Gastrocnemius medialis (tissue), 4 donors: ENCODE data around the gene NRG3. TPM values are rescaled to one million over a fixed set of nuclear protein-coding genes. Genes with fewer than 3 reads are reported as not detected.
"Not testable (repeated sequence)": the region's sequence is repeated elsewhere in the genome, so short reads cannot be mapped to it uniquely, and the experiment has no call there.

Experiments used
- ATAC-seq, 2 donors: fragments of 150-250 bp; one replicate each; pipeline ENCODE4 v1.9.1; 2016
- DNase-seq, 2 donors: peaks; one replicate each; pipeline ENCODE4 v3.0.0-alpha.2; 2019
- H3K27ac ChIP-seq, 4 donors: fragments of 200-600 bp; sonication (generic); 1 replicate in 1 of 4; 2 replicates in 3 of 4; pipeline ENCODE4 v1.5.1; 2016 to 2018; ENCODE audit warnings: mild to moderate bottlenecking in 2 of 4, moderate library complexity in 1 of 4
- H3K27me3 ChIP-seq, 3 donors: fragments of 200-600 bp; sonication (generic) in 2 of 3; 1 replicate in 1 of 3; 2 replicates in 2 of 3; pipeline versions ENCODE4 v1.5.1 to v1.6.0; 2016 to 2019; ENCODE audit warnings: mild to moderate bottlenecking in 1 of 3, moderate library complexity in 1 of 3
- H3K36me3 ChIP-seq, 2 donors: fragments of 200-600 bp; sonication (generic) in 1 of 2; one replicate each; pipeline ENCODE4 v1.5.1; 2017 to 2018
- H3K4me1 ChIP-seq, 2 donors: fragments of 200-600 bp; sonication (generic) in 1 of 2; one replicate each; pipeline ENCODE4 v1.5.1; 2016 to 2017; ENCODE audit warnings: mild to moderate bottlenecking in 2 of 2
- H3K4me3 ChIP-seq, 4 donors: fragments of 200-600 bp; sonication (generic) in 3 of 4; 1 replicate in 1 of 4; 2 replicates in 3 of 4; pipeline ENCODE4 v1.5.1; 2016 to 2019; ENCODE audit warnings: mild to moderate bottlenecking in 2 of 4
- H3K9me3 ChIP-seq, 3 donors: fragments of 200-600 bp; sonication (generic) in 2 of 3; 1 replicate in 1 of 3; 2 replicates in 2 of 3; pipeline ENCODE4 v1.5.1; 2016 to 2019
- POLR2A ChIP-seq, 2 donors: fragments of 450-650 bp; IDR thresholded peaks; one replicate each; pipeline ENCODE4 v1.6.1; 2017; ENCODE audit warnings: antibody characterized with exemption in 2 of 2, mild to moderate bottlenecking in 2 of 2, moderate library complexity in 2 of 2
- in situ Hi-C, 4 donors: fragments of 200-750 bp; cut with MboI; loops; one replicate each; pipeline versions ENCODE4 v1.15.0 to v1.8.0; 2017; ENCODE audit warnings: low sequenced_read_pairs in 4 of 4
- intact Hi-C: fragments of 100-400 bp; cut with DNase I; formaldehyde crosslinking; loops from one replicate; pipeline ENCODE4 v1.15.1; 2023; ENCODE audit warnings: low total_unique reads
- total RNA-seq, 4 donors: library from RNA; depleted of rRNA; stranded (reverse); fragments of >200 nt; gene quantifications; one replicate each; pipeline versions ENCODE4 v1.1.0 to v1.2.3, GENCODE V29; 2016
- TF ChIP-seq, protein P1 (sequence below), 5 experiments: fragments of 450-650 bp in 3 of 5; fragments of 200-600 bp in 2 of 5; sonication (generic) in 2 of 5; IDR thresholded peaks in 4 of 5; conservative IDR thresholded peaks in 1 of 5; 1 replicate in 4 of 5; 2 replicates in 1 of 5; pipeline ENCODE4 v1.5.1; 2016 to 2019; ENCODE audit warnings: antibody characterized with exemption in 5 of 5, mild to moderate bottlenecking in 3 of 5, moderate library complexity in 3 of 5

NRG3 gene
- total RNA-seq, 4 donors from 2014 or later, result not detected

DNA sequence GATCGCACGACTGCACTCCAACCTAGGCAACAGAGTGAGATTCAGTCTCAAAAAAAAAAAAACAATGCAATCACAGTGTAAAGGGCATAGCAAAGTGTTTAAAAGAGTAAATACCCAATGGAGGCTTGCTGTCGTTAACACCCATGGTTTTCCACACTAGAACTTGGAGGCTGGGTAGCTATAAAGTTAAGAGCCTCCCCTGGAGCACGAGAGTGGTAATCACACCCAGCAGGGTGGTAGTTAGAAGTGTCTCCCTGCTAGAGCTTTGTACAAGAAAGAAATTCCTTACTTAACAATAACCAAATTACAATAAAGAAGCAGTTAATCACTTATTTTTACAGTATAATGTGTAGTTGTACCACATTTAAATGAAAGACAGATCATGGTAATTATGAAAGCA, 1078.9 kb downstream of the NRG3 start:
- ATAC-seq (no peak), DNase-seq (no peak)
- Histone ChIP-seq H3K4me1 (no peaks in the 10 kb centered on the region), H3K4me3 (no peak overlapping the region), H3K36me3 (no peaks in the 10 kb centered on the region), H3K9me3 (no peaks in the 10 kb centered on the region), H3K27ac (no peak overlapping the region), H3K27me3 (no peaks in the 10 kb centered on the region)
- in situ Hi-C loops, result no loop called here
- intact Hi-C loops, result no loop called here
- TF ChIP-seq, protein P1, sequence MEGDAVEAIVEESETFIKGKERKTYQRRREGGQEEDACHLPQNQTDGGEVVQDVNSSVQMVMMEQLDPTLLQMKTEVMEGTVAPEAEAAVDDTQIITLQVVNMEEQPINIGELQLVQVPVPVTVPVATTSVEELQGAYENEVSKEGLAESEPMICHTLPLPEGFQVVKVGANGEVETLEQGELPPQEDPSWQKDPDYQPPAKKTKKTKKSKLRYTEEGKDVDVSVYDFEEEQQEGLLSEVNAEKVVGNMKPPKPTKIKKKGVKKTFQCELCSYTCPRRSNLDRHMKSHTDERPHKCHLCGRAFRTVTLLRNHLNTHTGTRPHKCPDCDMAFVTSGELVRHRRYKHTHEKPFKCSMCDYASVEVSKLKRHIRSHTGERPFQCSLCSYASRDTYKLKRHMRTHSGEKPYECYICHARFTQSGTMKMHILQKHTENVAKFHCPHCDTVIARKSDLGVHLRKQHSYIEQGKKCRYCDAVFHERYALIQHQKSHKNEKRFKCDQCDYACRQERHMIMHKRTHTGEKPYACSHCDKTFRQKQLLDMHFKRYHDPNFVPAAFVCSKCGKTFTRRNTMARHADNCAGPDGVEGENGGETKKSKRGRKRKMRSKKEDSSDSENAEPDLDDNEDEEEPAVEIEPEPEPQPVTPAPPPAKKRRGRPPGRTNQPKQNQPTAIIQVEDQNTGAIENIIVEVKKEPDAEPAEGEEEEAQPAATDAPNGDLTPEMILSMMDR (IDR thresholded peaks at IDR 0.05 in 4 of 5, conservative IDR thresholded peaks at IDR 0.05 in 1 of 5), result no peak
- no peak for TF ChIP-seq POLR2A (IDR thresholded peaks at IDR 0.05)

DNA sequence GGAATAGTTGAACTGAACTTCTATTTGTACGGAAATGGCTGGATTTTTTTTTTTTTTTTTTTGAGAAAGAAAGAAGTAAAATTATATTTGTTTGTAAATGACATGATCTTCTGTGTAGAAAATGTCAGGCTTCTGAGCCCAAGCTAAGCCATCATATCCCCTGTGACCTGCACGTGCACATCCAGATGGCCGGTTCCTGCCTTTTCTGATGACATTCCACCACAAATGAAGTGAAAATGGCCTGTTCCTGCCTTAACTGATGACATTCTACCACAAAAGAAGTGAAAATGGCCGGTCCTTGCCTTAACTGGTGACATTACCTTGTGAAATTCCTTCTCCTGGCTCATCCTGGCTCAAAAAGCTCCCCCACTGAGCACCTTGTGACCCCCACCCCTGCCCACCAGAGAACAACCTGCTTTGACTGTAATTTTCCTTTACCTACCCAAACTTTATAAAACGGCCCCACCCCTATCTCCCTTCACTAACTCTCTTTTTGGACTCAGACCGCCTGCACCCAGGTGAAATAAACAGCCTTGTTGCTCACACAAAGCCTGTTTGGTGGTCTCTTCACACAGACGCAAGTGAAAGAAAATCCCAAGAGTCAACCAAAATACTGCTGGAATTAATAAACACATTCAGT, 1085.5 kb downstream of the NRG3 start:
- H3K36me3 ChIP-seq, H3K9me3 ChIP-seq, H3K4me1 ChIP-seq, intact Hi-C loops, ATAC-seq, in situ Hi-C loops, DNase-seq, H3K27me3 ChIP-seq, H3K4me3 ChIP-seq, H3K27ac ChIP-seq: not testable (repeated sequence)

DNA sequence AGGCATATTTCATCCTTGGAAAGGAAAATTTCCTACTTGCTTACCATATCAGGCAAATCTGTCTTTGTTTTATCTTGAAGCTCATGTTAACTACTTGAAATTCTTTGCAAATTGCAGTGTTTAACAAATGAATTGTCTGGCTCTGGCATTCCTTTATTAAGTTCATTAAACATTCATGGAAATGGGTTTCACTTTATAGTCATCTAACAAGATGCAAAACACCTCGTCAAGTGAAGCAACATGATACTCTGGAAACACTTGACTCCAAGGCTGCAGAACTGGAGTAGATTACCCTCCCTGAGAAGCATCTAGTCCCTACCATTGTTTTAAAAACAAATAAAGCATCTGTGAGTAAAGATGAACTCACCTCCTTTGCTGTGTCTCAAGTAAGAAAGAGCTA, 1086.9 kb downstream of the NRG3 start:
- no peak for ATAC-seq
- intact Hi-C loops, result no loop called here
- in situ Hi-C loops, result no loop called here

GRCh38 chr10:82966130-82966529, 1091.1 kb downstream of the NRG3 start:
- no peak overlapping the region for H3K4me3 ChIP-seq
- in situ Hi-C loops, result no loop called here

More for the DNA sequence above, 1086.9 kb downstream of the NRG3 start:
- H3K9me3 ChIP-seq, result no peaks in the 10 kb centered on the region
- no peak overlapping the region for H3K27ac ChIP-seq
- no peaks in the 10 kb centered on the region for H3K27me3 ChIP-seq
- H3K36me3 ChIP-seq, result no peaks in the 10 kb centered on the region
- no peaks in the 10 kb centered on the region for H3K4me1 ChIP-seq
- TF ChIP-seq POLR2A (IDR thresholded peaks at IDR 0.05), result no peak
- TF ChIP-seq, protein P1 (IDR thresholded peaks at IDR 0.05 in 4 of 5, conservative IDR thresholded peaks at IDR 0.05 in 1 of 5), result no peak
- H3K4me3 ChIP-seq, result no peak overlapping the region
- no peak for DNase-seq

DNA sequence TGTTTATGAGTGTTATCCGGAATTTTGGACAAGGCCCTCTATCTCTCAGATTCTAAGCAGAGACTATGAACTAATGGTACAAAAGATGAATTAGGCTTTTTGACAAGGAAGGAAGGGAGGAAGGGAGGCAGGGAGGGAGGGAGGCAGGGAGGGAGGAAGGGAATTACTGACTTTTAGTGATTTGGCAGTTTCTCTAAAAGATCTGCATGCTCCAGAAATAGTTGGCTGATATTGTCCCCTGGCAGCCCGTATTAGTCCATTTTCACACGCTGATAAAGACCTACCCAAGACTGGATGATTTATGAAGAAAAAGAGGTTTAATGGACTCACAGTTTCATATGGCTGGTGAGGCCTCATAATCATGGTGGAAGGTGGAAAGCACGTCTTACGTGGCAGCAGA, 1093.5 kb downstream of the NRG3 start:
- DNase-seq (no peak), ATAC-seq (no peak)
- Histone ChIP-seq H3K36me3 (no peaks in the 10 kb centered on the region), H3K9me3 (no peaks in the 10 kb centered on the region), H3K27me3 (no peaks in the 10 kb centered on the region), H3K4me1 (no peaks in the 10 kb centered on the region), H3K4me3 (no peak overlapping the region), H3K27ac (no peak overlapping the region)
- intact Hi-C loops, result no loop called here
- in situ Hi-C loops, result no loop called here
- TF ChIP-seq, protein P1 (IDR thresholded peaks at IDR 0.05 in 4 of 5, conservative IDR thresholded peaks at IDR 0.05 in 1 of 5), result no peak
- no peak for TF ChIP-seq POLR2A (IDR thresholded peaks at IDR 0.05)

More at GRCh38 chr10:82966130-82966529, 1091.1 kb downstream of the NRG3 start:
- TF ChIP-seq, protein P1 (IDR thresholded peaks at IDR 0.05 in 4 of 5, conservative IDR thresholded peaks at IDR 0.05 in 1 of 5), result no peak
- no peak for TF ChIP-seq POLR2A (IDR thresholded peaks at IDR 0.05)
- no peaks in the 10 kb centered on the region for H3K9me3 ChIP-seq
- intact Hi-C loops, result no loop called here
- no peak overlapping the region for H3K27ac ChIP-seq
- no peaks in the 10 kb centered on the region for H3K36me3 ChIP-seq
- H3K4me1 ChIP-seq, result no peaks in the 10 kb centered on the region
- H3K27me3 ChIP-seq, result no peaks in the 10 kb centered on the region
- no peak for ATAC-seq
- DNase-seq, result no peak
